ENCODE measurements around the gene YJEFN3. TPM values are rescaled to one million over a fixed set of nuclear protein-coding genes. Genes with fewer than 3 reads are reported as not detected.

YJEFN3 gene
- total RNA-seq, 2 donors from 2014 or later = 7.3 to 12.6 TPM

DNA sequence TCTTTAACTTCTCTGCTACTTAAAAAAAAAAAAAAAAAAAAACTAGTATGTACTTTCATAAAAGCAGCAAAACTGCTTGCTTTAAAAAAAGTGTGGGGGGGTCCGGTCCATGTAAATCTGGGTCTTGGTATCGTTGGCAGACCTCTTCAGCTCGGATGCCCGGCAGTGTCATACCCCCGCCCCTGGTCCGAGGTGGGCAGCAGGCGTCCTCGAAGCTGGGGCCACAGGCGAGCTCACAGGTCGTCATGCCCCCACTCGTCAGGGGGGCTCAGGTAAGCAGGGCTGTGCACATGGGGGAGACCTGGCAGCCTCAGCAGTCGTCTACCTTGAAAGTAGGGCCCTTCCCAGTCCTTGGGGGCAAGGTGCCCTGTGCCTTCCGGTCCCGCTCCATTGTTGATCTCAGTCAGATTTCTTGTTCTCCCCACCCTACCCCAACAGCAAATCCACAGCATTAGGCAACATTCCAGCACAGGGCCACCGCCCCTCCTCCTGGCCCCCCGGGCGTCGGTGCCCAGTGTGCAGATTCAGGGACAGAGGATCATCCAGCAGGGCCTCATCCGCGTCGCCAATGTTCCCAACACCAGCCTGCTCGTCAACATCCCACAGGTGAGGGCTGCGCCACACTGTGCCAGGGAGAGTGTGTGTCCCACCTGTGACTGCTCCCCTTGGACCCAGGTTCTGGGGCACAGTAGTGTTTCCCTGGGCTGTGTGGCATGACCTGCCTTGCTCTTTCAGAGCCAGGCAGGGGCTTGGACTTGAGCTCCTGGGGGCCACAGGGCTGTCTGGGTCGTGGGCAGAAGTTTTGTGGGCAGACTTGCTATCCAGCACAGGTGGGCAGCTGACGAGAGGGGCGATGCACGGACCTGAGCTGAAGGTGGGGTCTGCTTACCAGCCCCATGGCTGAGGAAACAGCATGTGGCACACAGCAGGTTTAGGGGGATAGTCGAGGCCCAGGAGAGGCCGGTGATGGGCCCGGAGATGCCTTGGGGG lies 32.8 kb upstream of the YJEFN3 start:
- TF ChIP-seq, protein P1, sequence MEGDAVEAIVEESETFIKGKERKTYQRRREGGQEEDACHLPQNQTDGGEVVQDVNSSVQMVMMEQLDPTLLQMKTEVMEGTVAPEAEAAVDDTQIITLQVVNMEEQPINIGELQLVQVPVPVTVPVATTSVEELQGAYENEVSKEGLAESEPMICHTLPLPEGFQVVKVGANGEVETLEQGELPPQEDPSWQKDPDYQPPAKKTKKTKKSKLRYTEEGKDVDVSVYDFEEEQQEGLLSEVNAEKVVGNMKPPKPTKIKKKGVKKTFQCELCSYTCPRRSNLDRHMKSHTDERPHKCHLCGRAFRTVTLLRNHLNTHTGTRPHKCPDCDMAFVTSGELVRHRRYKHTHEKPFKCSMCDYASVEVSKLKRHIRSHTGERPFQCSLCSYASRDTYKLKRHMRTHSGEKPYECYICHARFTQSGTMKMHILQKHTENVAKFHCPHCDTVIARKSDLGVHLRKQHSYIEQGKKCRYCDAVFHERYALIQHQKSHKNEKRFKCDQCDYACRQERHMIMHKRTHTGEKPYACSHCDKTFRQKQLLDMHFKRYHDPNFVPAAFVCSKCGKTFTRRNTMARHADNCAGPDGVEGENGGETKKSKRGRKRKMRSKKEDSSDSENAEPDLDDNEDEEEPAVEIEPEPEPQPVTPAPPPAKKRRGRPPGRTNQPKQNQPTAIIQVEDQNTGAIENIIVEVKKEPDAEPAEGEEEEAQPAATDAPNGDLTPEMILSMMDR (conservative IDR thresholded peaks at IDR 0.05) = no peak
- peaks cover 68% of the 10 kb centered on the region for H3K36me3 ChIP-seq (ENCODE audit: control insufficient read depth, insufficient read depth, low read length)
- 95 to 96% methylated on average over 22 to 30 of the region's 30 CpGs for WGBS, 2 experiments (ENCODE audit: insufficient coverage in 1 of 2, insufficient read length in 1 of 2)
- no peaks in the 10 kb centered on the region for H3K27me3 ChIP-seq (ENCODE audit: control insufficient read depth, insufficient read depth, low read length, poor library complexity, severe bottlenecking)
- H3K36me3 Mint-ChIP-seq (ENCODE audit: low read depth) = peaks cover 64% of the 10 kb centered on the region
- no peak overlapping the region for H3K27ac ChIP-seq (ENCODE audit: low read depth, low read length)
- no peak overlapping the region for H3K9ac ChIP-seq (ENCODE audit: extremely low read depth, low read length, poor library complexity, severe bottlenecking)
- DNase-seq = no peak
- H3K9me3 ChIP-seq (ENCODE audit: control insufficient read depth, low read length) = no peaks in the 10 kb centered on the region
- H3K27ac Mint-ChIP-seq = peak overlapping the region; percentile 58
- no peaks in the 10 kb centered on the region for H3K9me3 Mint-ChIP-seq
- H3K27me3 Mint-ChIP-seq (ENCODE audit: insufficient read depth) = no peaks in the 10 kb centered on the region
- H3K4me3 Mint-ChIP-seq = no peak overlapping the region
- H3K4me1 ChIP-seq (ENCODE audit: control insufficient read depth, insufficient read depth, low read length) = no peaks in the 10 kb centered on the region
- no peak overlapping the region for H3K4me3 ChIP-seq (ENCODE audit: low read length)
- H3K4me1 Mint-ChIP-seq = no peaks in the 10 kb centered on the region

DNA sequence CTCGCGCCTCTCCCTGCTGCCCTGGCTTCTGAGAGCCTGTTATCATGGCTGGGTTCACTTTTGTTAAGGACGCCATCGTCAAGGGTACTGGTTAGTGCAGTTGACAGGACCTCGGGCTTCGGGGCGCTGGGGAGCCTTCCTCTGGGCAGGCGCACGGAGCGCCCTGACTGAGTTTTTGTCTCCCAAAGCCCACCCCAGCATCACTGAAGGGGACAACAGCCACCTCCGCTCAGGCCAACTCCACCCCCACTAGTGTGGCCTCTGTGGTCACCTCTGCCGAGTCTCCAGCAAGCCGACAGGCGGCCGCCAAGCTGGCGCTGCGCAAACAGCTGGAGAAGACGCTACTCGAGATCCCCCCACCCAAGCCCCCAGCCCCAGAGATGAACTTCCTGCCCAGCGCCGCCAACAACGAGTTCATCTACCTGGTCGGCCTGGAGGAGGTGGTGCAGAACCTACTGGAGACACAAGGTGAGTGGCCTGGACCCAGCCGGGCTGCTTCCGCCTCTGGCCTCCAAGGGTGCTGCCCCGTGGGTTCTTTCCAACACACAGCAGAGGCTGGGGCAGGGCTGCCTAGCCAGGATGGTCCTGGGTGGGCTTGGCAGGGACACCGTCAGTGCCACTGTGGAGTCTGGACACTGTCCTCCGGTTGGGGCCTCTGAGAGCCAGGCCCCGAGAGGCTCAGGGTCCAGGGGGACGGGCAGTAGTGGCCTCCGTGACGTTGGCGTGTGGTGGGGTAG lies 30.3 kb upstream of the YJEFN3 start:
- H3K27me3 Mint-ChIP-seq (ENCODE audit: insufficient read depth) = no peaks in the 10 kb centered on the region
- H3K9ac ChIP-seq (ENCODE audit: extremely low read depth, low read length, poor library complexity, severe bottlenecking) = no peak overlapping the region

More for the DNA sequence above, 30.3 kb upstream of the YJEFN3 start:
- H3K36me3 Mint-ChIP-seq (ENCODE audit: low read depth) = peaks cover 75% of the 10 kb centered on the region
- no peak overlapping the region for H3K27ac ChIP-seq (ENCODE audit: low read depth, low read length)
- H3K9me3 ChIP-seq (ENCODE audit: control insufficient read depth, low read length) = no peaks in the 10 kb centered on the region
- no peaks in the 10 kb centered on the region for H3K9me3 Mint-ChIP-seq
- no peak overlapping the region for H3K4me3 Mint-ChIP-seq
- H3K27ac Mint-ChIP-seq = peak overlapping the region; percentile 70
- no peaks in the 10 kb centered on the region for H3K4me1 Mint-ChIP-seq
- TF ChIP-seq, protein P1 (conservative IDR thresholded peaks at IDR 0.05) = no peak
- DNase-seq = no peak
- H3K27me3 ChIP-seq (ENCODE audit: control insufficient read depth, insufficient read depth, low read length, poor library complexity, severe bottlenecking) = no peaks in the 10 kb centered on the region
- H3K4me3 ChIP-seq (ENCODE audit: low read length) = no peak overlapping the region
- H3K36me3 ChIP-seq (ENCODE audit: control insufficient read depth, insufficient read depth, low read length) = peaks cover 81% of the 10 kb centered on the region
- no peaks in the 10 kb centered on the region for H3K4me1 ChIP-seq (ENCODE audit: control insufficient read depth, insufficient read depth, low read length)
- 95 to 98% methylated on average over 25 to 33 of the region's 33 CpGs for WGBS, 2 experiments (ENCODE audit: insufficient coverage in 1 of 2, insufficient read length in 1 of 2)

All from endodermal cell (in vitro differentiated cells).